Stimulated activated CD8-positive, alpha-beta memory T cell treated with anti-CD3 and anti-CD28 coated beads, Interleukin-4, amount 100 ng/mL, for 4 hours (primary cell): Measurements from ENCODE around the gene CLASP1.
"Not testable (repeated sequence)": the region's sequence is repeated elsewhere in the genome, so short reads cannot be mapped to it uniquely, and the experiment has no call there.

Experiments used
- DNase-seq, 2 donors: peaks; one replicate each; pipeline ENCODE4 v3.0.0-alpha.2; 2020; ENCODE audit warnings: low read depth in 2 of 2, low spot score in 1 of 2

Gene CLASP1

DNA sequence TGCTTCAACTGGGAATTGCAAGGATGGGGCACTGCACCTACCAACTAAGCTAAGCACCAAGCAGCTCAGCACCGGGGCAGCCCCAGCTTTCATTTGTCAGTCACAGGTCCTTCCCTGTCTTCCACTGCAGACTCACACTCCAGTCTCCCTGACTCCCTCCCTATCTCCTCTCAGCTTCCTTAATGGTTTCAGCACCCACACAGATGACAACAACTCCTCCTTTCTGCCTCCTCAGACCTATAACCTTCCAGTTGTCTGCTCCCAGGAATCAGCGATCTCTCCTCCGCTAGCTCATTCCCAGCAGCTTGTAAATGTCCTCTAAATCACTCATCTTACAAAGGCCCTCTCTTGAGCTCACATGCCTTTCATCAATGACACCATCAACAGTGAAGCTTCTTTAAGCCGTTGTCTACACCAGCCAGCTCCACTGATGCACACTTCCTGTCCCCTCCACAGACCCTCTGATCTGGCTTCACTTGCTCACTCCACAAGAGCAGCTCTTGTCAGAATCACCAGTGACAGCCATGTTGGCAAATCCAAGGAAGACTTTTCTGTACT is 32.1 kb downstream of the CLASP1 start:
- DNase-seq: no peak

GRCh38 chr2:121613774-121614173 is 35.5 kb downstream of the CLASP1 start:
- no peak for DNase-seq

DNA sequence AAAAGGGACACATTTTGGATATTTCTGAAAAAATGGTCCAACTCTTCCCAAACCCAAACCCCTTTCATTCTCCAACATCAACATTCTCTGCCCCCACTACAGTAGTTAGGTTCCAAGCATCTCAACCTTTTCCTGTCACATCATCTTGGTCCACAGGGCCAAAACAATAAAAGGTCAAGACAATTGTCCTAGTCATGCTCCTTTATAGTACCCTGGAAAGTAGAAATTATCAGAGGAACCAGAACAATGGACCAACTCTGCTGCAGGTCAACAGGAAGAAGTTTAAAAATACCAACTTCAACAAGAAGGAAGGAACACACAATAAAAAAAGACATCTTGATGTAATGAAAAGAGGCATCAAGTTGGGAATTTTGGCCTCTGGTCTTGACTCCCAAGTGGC is 36.1 kb downstream of the CLASP1 start:
- no peak for DNase-seq

- no peak for DNase-seq
Measured at GRCh38 chr2:121611730-121612705, 37.2 kb downstream of the CLASP1 start.

DNA sequence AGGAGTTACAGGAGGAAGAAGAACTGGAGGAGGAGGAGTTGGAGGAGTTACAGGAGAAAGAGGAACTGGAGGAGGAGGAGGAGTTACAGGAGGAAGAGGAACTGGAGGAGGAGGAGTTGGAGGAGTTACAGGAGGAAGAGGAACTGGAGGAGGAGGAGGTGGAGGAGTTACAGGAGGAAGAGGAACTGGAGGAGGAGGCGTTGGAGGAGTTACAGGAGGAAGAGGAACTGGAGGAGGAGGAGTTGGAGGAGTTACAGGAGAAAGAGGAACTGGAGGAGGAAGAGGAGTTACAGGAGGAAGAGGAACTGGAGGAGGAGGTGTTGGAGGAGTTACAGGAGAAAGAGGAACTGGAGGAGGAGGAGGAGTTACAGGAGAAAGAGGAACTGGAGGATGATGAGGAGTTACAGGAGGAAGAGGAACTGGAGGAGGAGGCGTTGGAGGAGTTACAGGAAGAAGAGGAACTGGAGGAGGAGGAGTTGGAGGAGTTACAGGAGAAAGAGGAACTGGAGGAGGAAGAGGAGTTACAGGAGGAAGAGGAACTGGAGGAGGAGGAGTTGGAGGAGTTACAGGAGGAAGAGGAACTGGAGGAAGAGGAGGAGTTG is 38.1 kb downstream of the CLASP1 start:
- not testable (repeated sequence) for DNase-seq

GRCh38 chr2:121610487-121610874 is 38.8 kb downstream of the CLASP1 start:
- not testable (repeated sequence) for DNase-seq

GRCh38 chr2:121608967-121609366 is 40.3 kb downstream of the CLASP1 start:
- no peak for DNase-seq

DNA sequence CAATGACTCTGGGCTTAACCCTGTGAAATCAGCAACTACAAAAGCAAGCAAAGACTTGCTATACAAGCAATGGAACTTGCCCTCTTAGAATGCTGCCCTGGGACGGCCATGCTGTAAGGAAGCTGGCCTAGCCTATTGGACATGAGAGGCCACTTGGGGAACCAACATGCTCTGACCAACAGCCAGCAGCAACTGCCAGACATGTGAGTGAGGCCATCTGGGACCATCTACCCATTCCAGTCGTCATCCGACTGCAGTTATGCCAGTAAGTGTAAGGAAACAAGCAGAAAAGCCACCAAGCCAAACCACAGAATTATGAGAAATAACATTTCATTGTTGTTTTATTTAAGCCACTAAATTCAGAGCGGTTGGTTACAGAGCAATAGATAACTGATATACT is 40.9 kb downstream of the CLASP1 start:
- no peak for DNase-seq

- DNase-seq: no peak
Measured at GRCh38 chr2:121605820-121606733, 43.2 kb downstream of the CLASP1 start.

- no peak for DNase-seq
Measured at GRCh38 chr2:121603185-121603584, 46.1 kb downstream of the CLASP1 start.

GRCh38 chr2:121599963-121600651 is 49.2 kb downstream of the CLASP1 start:
- DNase-seq: no peak

- no peak for DNase-seq
Measured at GRCh38 chr2:121598087-121598486, 51.2 kb downstream of the CLASP1 start.

GRCh38 chr2:121596221-121597080 is 52.8 kb downstream of the CLASP1 start:
- no peak for DNase-seq

DNA sequence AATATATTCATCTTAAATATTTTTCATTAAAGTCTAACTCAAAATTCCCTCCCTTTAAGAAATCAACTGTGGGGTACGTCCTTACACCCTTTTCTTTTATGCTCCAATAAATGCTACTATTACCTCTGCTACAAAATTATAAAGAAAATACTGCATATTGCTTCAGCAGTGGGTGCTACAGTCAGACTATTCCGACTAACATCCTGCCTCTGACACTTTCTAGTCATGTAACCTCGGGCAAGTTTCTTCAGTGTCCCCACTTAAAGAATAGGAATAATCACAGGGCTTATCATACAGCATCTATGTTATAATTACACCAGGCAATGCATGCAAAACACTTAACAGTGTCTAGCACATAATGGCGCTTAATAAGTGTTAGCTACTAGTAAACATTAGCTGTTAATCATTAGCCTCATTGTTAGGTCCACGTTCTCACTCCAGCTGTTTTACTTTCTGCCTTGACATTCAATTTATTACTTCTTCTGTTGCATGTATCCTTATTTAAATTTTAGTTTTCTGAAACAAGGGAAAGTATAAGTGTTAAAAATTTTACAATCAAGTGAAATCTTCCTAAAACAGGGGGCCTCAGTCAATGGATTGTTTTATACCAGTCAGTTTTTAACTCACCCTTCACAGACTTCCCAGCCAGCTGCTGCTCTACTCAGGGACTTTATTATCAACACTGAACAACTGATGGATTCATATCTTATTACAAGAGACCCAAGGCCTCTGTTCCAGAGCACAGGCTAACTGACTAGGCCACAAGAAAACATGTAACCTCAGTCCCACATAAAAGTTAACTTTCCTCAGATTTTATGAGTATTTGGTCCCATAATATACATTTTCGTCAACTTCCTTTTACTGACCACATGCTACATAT is 54.0 kb downstream of the CLASP1 start:
- no peak for DNase-seq

DNA sequence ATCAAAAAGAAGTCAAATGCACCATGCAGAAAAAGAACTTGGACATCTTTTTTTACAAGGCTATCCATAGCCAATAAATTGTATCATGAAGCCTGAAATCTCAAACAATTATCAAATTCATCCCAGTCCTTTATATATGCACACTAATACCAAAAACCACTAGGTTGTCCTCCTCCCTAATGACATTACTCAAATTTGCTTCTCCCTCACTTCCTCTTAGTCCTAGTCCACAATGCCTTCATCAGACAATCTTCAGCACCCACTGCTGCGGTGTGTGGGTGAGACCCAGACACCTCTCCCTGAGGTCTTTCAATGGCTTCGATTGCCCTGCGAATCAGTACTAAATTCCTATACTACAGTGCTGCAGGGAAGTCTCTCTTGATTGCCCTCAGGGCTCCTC is 58.1 kb downstream of the CLASP1 start:
- DNase-seq: no peak

DNA sequence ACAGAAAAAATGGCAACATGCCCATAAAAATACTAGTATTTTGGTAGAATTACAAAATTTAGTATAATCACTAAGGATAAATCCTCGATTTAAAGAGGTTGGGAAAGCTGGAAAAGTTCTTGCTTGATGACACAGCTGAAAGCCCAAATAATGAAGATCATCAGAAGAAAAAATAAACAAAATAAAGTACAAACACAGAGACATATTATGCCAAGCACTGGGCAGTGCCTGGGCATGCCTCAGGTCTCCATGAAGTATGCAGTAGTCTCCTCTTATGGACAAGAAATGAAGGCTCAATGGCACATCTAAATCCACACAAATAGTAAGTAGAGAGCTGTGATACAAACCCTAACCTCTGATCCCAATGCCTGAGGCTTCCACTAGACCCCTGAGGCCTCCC is 60.9 kb downstream of the CLASP1 start:
- DNase-seq: no peak

DNA sequence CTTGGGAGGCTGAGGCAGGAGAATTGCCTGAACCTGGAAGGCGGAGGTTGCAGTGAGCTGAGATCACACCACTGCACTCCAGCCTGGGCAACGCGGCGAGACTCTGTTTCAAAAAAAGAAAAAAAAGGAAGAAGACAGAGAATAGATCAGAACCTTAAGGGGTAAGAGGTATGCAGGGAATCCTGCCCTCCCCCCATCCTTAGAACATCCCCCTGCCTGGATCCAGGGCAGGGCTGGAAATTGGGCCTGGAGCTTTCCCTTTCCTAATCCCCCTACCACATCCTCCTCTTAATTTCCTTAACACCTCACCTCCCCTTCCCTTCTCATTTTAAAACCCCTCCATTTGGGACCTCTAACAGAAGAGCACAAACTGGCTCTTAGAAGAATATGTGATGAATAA is 62.1 kb downstream of the CLASP1 start:
- no peak for DNase-seq

DNA sequence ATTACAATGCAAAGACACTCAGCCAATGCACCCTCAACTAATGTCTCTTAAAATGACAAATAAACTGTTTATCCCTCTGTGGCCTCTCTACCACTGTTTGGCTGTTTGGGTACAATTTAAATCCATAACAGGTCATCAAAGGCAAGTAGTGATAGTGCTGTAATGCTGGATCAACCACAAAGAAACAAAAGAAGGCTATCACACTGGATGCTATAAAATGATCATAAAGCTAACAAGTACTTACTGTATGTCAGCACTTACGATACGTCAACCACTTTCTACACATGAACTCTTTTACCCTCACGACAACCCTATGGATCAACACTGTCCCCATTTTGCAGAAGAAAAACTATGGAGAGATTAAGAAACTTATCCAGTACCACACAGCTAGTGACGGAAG is 64.5 kb downstream of the CLASP1 start:
- DNase-seq: no peak

- no peak for DNase-seq
Measured at GRCh38 chr2:121583555-121583954, 65.7 kb downstream of the CLASP1 start.
